GM12878 (cell line): ENCODE results near the gene CXXC4. TPM values are rescaled to one million over a fixed set of nuclear protein-coding genes. Genes with fewer than 3 reads are reported as not detected.
A peak's percentile ranks its signal among the peaks of the same experiment; 100 is the strongest.

Source experiments
- ATF2 ChIP-seq: IDR thresholded peaks from 2 replicates; pipeline ENCODE4 v1.6.1; 2012; ENCODE audit warnings: low read length, inconsistent platforms
- CUX1 ChIP-seq: IDR thresholded peaks from 2 replicates; pipeline ENCODE4 v1.6.1; 2012; ENCODE audit warnings: improper control_type of control experiment, low read depth, low read length; ENCODE audit not compliant: insufficient replicate concordance
- E2F8 ChIP-seq: fragments of 450-650 bp; IDR thresholded peaks from 2 replicates; pipeline ENCODE4 v1.6.1; 2018; ENCODE audit warnings: mild to moderate bottlenecking, low read depth, moderate library complexity; ENCODE audit not compliant: partially characterized antibody
- GATAD2B ChIP-seq: fragments of 450-650 bp; conservative IDR thresholded peaks from 2 replicates; pipeline ENCODE4 v1.6.1; 2017; ENCODE audit warnings: low read depth, mild to moderate bottlenecking, moderate library complexity
- LARP7 ChIP-seq: fragments of 450-650 bp; IDR thresholded peaks from 2 replicates; pipeline ENCODE4 v1.6.1; 2017; ENCODE audit warnings: mild to moderate bottlenecking
- MLLT1 ChIP-seq: fragments of 450-650 bp; IDR thresholded peaks from 2 replicates; pipeline ENCODE4 v1.6.1; 2016; ENCODE audit warnings: mild to moderate bottlenecking
- NFXL1 ChIP-seq: fragments of 450-650 bp; IDR thresholded peaks from 2 replicates; pipeline ENCODE4 v1.6.1; 2017; ENCODE audit warnings: antibody characterized with exemption, mild to moderate bottlenecking, borderline replicate concordance
- NKRF ChIP-seq: fragments of 450-650 bp; conservative IDR thresholded peaks from 2 replicates; pipeline ENCODE4 v1.6.1; 2017; ENCODE audit warnings: mild to moderate bottlenecking, moderate library complexity
- NR2C1 ChIP-seq: fragments of 450-650 bp; IDR thresholded peaks from 2 replicates; pipeline ENCODE4 v1.6.1; 2017; ENCODE audit warnings: antibody characterized with exemption, mild to moderate bottlenecking, moderate library complexity
- NR2C2 ChIP-seq: IDR thresholded peaks from 2 replicates; pipeline ENCODE4 v1.6.1; 2011; ENCODE audit warnings: borderline replicate concordance, low read depth; ENCODE audit not compliant: control insufficient read depth, insufficient read length
- RB1 ChIP-seq: fragments of 450-650 bp; formaldehyde crosslinking; IDR thresholded peaks from 2 replicates; pipeline ENCODE4 v1.6.1; 2017; ENCODE audit warnings: mild to moderate bottlenecking, borderline replicate concordance
- RELA ChIP-seq: fragments of 450-650 bp; IDR thresholded peaks from 2 replicates; pipeline ENCODE4 v1.8.0; 2014; ENCODE audit warnings: borderline replicate concordance; ENCODE audit not compliant: partially characterized antibody
- SIN3A ChIP-seq: IDR thresholded peaks from 2 replicates; pipeline ENCODE4 v1.6.1; 2012; ENCODE audit warnings: low read depth, low read length, improper control_type of control experiment
- SP1 ChIP-seq: IDR thresholded peaks from one replicate; pipeline ENCODE4 v1.6.1; 2011; ENCODE audit warnings: low read depth, low read length
- SUZ12 ChIP-seq: fragments of 200-600 bp; sonication (generic); IDR thresholded peaks from one replicate; pipeline ENCODE4 v1.6.1; 2018; ENCODE audit warnings: antibody characterized with exemption, mild to moderate bottlenecking; ENCODE audit not compliant: unreplicated experiment
- TCF7 ChIP-seq: IDR thresholded peaks from 2 replicates; pipeline ENCODE4 v1.6.1; 2014; ENCODE audit warnings: antibody characterized with exemption, borderline replicate concordance
- polyA plus RNA-seq, 11 experiments: library from polyadenylated mRNA; depleted of rRNA in 4 of 11; unstranded in 6 of 11; stranded (reverse) in 5 of 11; fragments of >200 nt; fragmentation: Nextera tagmentation in 4 of 11; fragmentation: Illumina TruSeq in 1 of 11; extraction: Ambion mirVana in 4 of 11; extraction: Trizol in 1 of 11; gene quantifications; 1 replicate in 1 of 11; 2 replicates in 10 of 11; pipeline versions ENCODE4 v1.2.1 to v1.2.3, GENCODE V29; 2011 to 2016; ENCODE audit warnings: inconsistent platforms in 2 of 11, missing spikeins in 2 of 11, low read depth in 1 of 11
- total RNA-seq, 4 experiments: library from RNA; depleted of rRNA in 3 of 4; stranded (reverse); fragments of >200 nt in 3 of 4; fragmentation: Illumina TruSeq in 1 of 4; extraction: Trizol in 1 of 4; gene quantifications; 2 replicates each; pipeline versions ENCODE4 v1.2.1 to v1.2.3, GENCODE V29; 2013 to 2021

The CXXC4 gene
- total and polyA plus RNA-seq, 10 of the 15 experiments (the other 5 are each of a cell fraction or from before 2014, with no cell fraction given), result 4.2 to 17.0 (median 7.8) TPM

GRCh38 chr4:104494822-104495559, at the start of gene CXXC4 (continued):
- TF ChIP-seq E2F8 (no peak), NR2C2 (no peak), SUZ12 (no peak), NFXL1 (no peak), NKRF (peak; percentile 46; the same call in 1 of the 2 replicates), SIN3A (peak; percentile 21; the same call in 1 of the 2 replicates), GATAD2B (no peak), CUX1 (no peak), MLLT1 (peak; percentile 83), ATF2 (peak; percentile 11; the same call in 1 of the 2 replicates), SP1 (peak; percentile 45), LARP7 (no peak), RB1 (no peak; the same call in 1 of the 2 replicates), TCF7 (no peak), NR2C1 (no peak), RELA (no peak)
